Measurements from ENCODE around the gene SFTPB.
A peak's percentile ranks its signal among the peaks of the same experiment; 100 is the strongest.
"Not testable (repeated sequence)": the region's sequence is repeated elsewhere in the genome, so short reads cannot be mapped to it uniquely, and the experiment has no call there.

SFTPB gene

DNA sequence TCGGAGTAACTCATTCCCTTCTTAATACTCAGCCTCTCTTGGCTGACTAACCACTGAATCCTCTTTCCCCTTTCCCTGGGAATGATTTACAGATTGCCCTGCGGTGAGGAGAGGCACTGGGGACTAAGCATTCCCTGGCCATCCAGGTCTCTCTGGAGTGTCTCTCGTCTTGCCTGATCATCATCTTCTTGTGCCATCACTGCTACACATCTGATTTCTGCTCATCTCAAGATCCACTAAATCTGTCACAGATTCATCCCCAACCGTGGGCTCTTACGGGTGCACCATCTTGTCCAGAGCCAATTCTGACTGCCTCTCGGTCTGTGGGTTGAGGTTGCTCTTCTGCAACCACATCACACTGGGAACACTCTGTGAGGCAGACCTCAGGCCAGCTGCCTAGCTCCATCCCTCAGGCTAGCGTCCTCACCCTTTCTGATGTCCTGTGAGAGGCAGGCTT lies 12.0 kb downstream of the SFTPB start:
- no peak for DNase-seq (ENCODE audit: low read depth)

DNA sequence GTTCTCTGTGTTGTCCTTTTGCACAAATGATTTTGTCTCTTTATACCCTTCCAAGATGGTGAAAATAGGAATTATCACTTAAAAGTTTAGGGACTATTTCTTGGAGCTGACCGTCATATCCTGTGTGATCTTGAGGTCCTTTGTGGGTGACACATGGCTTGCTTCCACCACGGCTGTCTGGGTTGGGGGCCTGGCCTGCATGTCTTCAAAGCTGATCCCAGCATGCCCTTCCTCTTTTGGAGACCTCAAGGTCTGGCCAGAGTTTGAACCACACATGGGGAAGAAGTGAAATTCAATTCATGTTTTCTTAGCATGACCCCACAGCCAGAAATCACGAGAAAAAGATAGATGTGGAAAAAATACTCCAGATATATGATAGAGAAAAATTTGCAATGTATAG lies 14.0 kb downstream of the SFTPB start:
- DNase-seq (ENCODE audit: low read depth), result no peak

DNA sequence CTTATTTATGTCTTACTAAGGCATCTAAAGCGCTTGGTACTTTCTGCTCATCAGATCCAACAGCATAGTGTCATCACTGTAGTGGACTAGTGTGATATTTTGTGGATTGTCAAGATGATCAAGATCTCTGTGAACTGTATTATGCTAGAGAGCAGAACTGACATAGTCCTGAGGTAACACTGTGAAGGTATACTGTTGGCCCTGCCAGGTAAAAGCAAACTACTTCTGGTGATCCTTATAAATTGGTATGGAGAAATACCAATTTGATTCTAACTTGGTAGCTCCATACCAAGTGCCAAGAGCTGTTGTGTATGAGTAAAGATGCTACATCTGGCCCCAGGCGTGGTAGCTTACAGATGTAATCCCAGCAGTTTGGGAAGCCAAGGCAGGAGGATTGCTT lies 15.9 kb downstream of the SFTPB start:
- DNase-seq (ENCODE audit: low read depth), result no peak

DNA sequence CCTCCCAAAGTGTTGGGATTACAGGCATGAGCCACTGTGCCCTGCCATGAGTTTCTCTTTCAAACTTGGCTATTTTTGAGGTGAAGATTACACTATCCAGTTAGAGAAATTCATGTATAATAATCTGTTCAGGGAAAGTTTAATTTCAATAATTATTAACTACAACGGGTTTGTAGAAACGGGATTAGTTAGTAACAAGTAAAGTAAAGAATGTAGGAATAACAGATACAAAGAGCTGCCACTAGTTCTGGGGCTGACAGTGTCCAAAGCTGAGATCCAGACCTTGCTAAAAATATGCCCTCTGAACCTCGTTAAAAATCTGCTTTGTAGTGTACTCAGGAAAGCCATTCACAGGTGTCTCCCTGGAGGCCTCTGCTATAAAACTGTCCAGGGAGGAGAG lies 16.9 kb downstream of the SFTPB start:
- DNase-seq (ENCODE audit: low read depth), result no peak

DNA sequence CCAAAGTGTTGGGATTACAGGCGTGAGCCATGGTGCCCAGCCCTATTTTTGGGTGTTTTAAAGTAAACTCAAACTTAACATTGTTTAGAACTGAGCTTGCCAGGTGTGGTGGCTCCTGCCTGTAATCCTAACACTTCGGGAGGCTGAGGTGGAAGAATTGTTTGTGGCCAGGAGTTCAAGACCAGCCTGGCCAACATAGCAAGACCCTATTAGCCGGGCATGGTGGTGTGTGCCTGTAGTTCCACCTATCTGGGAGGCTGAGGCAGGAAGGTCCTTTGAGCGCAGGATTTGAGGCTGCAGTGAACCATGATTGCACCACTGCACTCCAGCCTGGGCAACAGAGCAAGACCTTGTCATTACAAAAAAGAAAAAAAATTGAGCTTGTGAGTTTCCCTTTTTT lies 17.5 kb downstream of the SFTPB start:
- no peak for DNase-seq (ENCODE audit: low read depth)

DNA sequence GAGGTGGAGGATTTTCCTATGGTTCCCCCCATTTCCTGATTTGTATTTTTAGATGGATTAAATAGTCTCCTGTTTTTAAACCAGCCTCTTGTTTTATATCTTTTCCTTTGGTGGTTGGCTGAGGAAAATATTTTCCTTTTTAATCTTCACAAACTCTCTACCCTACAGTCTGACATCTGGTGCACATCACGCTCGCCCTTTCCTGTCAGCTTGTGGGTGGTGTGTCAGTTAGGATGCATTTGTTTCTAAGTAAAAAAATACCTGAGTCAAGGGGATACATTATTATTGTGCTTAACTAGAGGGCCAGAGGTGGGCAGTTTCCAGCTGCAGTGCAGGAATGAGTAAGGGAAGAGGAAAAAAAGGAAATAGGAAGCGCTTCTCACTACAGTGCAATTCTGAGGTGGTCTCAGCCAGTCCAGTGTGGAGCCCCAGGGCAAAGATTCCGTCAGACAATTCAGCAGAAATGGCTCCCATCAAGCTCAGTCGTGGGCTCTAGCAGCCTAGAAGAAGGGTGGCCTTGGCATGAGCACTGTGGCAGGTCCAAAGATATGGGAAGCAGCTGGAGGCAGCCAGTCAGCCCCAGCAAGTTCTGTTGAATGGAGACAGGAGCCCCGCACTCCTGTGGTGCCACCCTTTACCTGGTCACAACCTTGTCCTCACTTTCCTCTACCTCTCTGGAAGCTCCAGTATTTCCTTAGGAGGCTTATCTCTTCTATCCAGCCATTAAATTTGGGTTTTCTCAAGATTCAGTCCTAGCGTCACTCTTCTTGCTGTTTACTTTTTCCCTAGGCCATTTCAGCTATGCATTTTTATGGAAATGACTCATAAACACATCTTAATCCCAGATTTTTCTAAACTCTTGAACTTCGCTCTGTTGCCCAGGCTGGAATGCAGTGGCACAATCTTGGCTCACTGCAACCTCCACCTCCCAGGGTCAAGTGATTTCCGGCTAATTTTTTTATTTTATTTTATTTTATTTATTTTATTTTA lies 18.5 kb downstream of the SFTPB start:
- DNase-seq (ENCODE audit: low read depth), result no peak

DNA sequence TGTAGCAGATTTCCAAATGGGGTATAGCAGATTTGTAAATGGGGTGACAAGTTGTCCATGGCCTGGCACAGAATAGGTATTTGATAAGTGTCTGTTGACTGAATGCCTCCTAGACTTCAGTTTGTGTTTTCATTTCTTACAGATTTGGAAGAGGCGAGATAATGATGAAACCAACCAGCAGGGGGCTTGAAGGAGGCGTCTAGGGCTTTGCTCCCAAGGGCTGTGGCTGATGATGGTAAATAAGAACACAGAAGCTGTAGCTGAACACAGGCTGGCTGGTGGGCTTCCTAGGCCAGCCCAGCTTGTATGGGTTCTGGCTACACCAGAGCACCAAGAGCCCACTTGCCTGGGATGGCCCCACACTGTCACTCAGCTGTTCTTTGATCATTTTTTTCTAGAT lies 19.4 kb downstream of the SFTPB start:
- DNase-seq (ENCODE audit: low read depth), result peak; percentile 3

DNA sequence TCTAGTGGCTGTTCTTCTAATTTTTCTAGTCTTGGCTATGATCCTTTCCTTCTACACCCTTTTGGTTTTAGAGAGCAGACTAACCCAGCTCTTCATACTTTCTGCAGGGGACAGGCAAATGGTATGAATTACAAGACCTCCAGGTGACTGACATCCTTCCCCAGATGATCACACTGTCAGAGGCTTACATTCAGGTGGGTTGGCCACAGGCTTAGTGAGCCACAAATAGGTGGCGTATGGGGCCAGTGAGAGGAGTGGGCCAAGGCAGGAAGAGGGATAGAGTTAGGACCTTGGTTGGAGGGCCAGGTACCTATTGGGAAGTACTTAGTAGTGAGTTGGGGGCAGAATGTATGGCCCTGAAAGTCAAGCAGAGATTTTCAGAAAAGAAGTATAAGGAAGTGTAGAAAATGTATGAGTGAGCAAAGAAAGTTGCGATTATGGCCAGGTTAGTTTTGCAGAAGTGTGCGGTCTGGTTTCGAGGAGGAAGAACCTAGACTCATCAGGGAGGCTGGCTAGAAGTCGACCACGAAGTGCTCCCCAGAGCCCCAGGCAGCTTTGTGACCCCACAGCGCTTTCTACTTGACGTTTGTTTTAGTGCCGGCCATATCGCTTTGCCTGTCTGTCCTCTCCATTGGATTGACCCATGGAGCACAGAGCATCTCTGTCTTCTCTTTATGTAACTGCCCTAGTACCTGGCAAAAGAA lies 20.0 kb downstream of the SFTPB start:
- no peak for DNase-seq (ENCODE audit: low read depth)

DNA sequence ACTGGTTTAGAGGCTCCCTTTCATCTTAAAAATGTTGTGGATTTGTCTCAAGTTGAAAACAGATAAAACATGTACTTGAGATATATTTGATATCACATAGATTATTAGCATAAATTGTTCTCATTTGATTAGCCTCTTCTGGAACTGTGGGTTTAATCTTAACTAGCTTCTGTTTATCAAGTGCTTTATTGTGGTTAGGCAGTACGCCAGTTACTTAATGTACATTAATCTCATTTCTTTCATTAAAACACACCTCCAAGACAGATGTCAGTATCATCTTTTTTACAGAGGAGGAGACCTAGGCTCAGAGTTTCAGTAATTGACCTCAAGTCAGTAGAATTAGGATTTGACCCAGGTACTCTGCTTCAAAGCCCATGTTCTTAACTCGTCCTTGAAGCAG lies 21.8 kb downstream of the SFTPB start:
- DNase-seq (ENCODE audit: low read depth), result no peak

DNA sequence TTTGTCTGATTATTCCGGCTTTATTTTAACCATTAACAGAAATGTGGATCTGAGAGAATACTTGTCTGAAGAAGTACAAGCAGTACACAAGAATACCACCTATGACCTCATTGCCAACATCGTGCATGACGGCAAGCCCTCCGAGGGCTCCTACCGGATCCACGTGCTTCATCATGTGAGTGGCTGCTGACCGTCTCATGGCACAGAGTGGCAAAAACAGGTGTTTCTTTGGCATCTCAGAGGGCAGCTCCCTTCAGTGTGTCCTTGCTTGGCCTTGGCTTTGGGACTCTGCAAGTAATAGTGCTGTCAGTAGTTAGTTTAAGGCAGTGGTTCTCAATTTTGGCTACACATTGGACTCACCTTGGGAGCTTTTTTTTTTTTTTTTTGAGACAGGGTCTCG lies 23.1 kb downstream of the SFTPB start:
- DNase-seq (ENCODE audit: low read depth), result no peak

DNA sequence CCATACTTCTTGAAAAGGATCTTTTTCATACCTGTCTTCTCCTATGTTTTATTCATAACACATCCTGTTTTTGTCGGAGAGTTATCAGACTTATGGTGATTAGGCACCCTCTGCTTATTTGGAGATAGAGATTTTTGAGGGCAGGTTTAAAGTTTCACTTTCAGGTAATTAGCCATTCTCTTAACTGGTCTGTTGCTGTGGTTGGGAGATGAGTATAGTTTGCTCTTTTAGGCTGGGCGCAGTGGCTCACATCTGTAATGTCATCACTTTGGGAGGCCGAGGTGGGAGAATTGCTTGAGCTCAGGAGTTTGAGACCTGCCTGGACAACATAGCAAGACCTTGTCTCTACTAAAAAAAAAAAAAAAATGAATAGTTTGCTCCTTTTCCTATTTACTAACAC lies 25.3 kb downstream of the SFTPB start:
- DNase-seq (ENCODE audit: low read depth), result no peak

DNA sequence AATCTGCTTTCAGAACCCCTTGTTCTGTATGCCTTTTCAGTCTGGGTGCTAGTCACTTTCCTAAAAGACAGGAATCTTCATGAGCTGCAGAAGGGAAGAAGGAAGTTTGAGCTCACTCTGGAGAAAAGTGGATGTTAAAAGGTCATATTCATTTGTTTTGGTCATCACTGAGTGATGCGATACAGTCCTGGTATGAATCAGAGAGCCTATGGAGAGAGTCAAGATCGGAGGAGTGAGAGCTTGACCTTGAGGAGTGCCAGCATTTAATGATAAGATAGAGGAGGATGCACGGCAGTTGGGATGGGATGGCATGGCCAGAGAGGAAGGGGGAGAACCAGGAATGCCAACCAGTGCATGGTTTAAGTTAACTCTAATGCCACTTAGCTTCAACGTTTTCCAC lies 32.4 kb downstream of the SFTPB start:
- no peak for DNase-seq (ENCODE audit: low read depth)

DNA sequence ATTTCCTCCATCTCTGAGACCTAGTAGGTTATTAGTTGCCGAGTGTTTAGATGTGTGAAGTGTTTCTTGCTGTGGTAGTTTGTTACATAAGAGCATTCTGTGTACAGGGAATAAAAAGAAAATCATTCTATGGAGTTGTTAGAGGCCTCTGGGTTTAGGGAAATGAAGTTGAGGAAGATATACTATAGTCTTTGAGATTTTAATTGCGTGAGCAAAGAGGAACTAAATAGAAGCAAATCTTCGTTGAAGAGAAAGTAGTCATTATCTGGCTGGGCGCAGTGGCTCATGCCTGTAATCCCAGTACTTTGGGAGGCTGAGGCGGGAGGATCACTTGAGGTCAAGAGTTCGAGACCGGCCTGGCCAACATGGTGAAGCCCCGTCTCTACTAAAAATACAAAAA lies 33.0 kb downstream of the SFTPB start:
- DNase-seq (ENCODE audit: low read depth), result no peak

DNA sequence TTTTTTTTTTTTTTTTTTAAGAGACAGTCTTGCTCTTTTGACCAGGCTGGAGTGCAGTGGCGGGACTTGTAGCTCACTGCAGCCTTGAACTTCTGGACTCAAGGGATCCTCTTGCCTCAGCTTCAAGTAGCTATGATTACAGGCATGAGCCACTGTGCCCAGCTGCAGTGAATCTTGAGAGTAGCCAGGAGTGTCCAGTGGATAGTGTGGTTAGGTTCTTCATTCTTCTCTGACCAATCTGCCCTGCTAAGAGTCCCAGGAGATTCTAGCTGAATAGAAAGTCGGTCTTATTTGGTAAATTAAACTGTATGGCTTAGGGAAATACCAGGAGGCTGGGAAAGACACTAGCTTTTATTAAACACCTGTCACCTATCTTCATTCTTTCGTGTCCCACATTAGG lies 36.7 kb downstream of the SFTPB start:
- DNase-seq (ENCODE audit: low read depth), result no peak

DNA sequence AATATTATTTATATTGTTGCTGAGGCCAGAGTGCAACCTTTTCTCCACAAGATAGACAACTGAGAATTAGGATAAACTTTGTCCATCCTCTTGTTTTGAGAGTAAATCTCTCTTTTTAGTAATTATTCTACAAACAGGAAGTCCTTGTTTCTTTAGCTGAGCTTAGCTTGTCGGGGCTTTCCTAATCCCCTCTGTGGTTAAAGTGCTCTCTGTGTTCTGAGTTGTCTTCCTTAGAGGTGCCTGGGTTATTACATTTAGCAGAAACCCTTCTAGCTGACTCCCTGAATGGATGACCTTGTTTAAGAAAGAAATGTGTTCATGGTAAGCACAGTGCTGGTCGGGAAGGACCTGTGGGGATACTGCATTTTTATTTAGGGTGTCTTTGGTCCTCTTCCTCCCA lies 39.3 kb downstream of the SFTPB start:
- no peak for DNase-seq (ENCODE audit: low read depth)

DNA sequence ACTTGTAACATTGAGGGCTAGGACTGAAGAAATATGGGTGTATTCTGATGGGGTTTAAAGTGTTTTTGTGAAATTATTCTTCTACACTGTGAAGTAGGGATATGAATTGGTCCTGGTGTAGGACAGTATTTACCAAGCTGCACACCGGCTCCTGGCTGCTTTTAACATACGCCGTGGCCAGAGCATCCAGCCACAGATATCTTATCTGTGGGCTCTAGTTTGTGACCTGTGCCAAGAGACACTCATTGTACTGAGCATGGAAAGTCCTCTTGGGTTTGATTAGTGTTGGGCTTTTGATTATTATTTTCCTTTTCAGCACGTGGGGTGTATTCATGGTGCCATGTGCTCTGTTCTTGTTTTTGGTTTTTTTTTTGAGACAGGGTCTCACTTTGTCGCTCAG lies 44.0 kb downstream of the SFTPB start:
- DNase-seq (ENCODE audit: low read depth), result no peak

DNA sequence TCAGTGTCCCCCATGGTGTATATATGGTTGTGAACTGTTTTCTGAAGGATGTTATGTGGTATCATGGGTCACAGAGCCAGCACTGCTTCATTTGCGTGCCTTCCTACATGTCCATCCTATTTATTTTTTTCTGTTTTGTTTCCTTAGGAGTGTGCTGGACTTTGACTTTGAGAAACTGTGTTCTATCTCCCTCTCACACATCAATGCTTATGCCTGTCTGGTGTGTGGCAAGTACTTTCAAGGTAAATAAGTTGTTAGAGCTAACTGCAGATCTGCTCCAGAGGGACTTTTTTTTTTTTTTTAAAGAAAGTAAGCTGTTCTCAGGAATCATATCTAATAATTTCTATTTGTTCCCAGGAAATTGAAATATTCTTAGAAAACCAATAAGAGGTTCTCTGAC lies 46.7 kb downstream of the SFTPB start:
- no peak for DNase-seq (ENCODE audit: low read depth)

DNA sequence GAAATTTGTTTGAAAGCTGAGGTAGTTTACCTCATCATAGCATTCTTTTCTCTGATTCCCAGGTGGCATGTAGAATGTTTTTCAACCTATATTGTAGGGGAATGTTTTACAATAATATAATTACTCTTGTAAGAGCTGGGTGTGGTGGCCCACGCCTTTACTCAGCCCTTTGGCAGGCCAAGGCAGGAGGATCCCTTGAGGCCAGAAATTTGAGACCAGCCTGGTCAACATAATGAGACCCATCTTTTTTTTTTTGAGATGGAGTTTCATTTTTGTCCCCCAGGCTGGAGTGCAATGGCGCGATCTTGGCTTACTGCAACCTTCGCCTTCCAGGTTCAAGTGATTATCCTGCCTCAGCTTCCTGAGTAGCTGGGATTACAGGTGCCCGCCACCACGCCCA lies 48.4 kb downstream of the SFTPB start:
- DNase-seq (ENCODE audit: low read depth), result no peak

DNA sequence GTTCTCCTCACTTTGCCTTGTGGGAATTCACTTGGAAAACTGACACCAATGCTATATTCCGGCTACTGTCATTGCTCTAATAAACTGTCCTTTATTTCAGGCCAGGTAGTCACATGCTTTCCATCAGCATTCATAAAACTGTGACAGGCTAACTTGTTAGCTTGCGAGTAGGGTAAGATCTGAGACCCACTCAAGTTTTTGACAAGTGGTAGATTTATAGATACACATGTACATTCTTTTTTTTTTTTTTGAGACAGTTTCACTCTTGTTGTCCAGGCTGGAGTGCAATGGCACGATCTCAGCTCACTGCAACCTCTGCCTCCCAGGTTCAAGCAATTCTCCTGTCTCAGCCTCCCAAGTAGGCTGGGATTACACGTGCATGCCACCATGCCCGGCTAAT lies 50.3 kb downstream of the SFTPB start:
- DNase-seq (ENCODE audit: low read depth), result not testable (repeated sequence)

DNA sequence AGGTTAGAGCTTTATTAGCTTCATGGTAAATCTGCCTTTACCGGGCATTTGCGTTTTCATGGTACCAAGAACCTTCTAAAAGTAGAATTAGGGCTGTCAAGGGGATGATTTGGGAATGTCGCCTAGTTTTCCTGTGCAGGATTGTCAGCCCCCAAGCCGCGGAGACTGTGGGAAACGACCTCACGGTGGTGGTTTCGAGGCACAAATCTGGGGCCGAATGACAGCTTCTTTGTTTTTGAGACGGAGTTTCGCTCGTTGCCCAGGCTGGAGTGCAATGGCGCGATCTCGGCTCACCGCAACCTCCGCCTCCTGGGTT lies 52.6 kb downstream of the SFTPB start:
- no peak for DNase-seq (ENCODE audit: low read depth)

DNA sequence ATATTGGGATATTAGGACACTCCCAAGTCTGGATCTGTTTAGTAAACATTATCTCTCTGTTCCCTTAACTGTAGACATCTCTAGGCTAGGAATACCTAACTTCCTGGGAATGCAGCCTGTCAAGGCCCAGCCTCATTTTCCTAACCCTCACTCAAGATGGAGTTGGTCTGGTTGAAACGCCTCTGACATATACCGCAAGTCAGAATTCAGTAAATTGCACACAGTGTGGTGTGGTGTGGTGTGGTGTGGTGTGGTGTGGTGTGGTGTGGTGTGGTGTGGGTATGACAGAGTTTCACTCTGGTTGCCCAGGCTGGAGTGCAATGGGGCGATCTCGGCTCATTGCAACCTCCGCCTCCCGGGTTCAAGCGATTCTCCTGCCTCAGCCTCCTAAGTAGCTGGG lies 53.2 kb downstream of the SFTPB start:
- DNase-seq (ENCODE audit: low read depth), result not testable (repeated sequence)

DNA sequence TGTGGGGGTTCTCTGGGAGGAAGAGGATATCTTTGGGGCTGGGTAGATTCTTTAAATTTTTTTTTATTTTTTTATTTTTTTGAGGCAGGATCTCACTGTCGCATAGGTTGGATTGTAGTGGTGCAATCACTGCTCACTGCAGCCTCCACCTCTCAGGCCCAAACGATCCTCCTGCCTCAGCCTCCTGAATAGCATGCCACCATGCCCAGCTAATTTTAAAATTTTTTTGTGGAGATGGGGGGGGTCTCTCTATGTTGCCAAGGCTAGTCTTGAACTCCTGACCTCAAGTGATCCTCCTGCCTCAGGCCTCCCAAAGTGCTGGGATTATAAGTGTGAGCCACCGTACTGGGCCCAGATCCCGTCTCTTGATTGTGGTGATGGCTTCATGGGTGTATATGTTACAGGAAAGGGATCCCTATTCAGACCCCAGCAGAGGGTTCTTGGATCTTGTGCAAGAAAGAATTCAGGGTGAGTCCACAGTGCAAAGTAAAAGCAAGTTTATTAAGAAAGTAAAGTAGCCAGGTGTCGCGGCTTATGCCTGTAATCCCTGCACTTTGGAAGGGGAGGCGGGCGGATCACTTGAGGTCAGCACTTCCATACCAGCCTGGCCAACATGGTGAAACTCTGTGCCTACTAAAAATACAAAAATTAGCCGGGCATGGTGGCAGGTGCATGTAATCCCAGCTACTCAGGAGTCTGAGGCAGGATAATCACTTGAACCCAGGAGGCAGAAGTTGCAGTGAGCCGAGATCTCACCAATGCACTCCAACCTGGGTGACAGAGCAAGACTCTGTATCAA lies 54.1 kb downstream of the SFTPB start:
- DNase-seq (ENCODE audit: low read depth), result no peak
